Thyroid gland (tissue), 4 donors: ENCODE measurements around the gene PPFIA3.

Source experiments
- CTCF ChIP-seq, 6 experiments: fragments of 200-600 bp in 3 of 6; fragments of 450-650 bp in 3 of 6; sonication (generic) in 3 of 6; IDR thresholded peaks; one replicate each; pipeline ENCODE4 v1.5.1; 2016 to 2019; ENCODE audit warnings: antibody characterized with exemption in 6 of 6, mild to moderate bottlenecking in 2 of 6, inconsistent platforms in 1 of 6, moderate library complexity in 1 of 6
- POLR2A ChIP-seq, 2 donors: fragments of 450-650 bp; IDR thresholded peaks; one replicate each; pipeline ENCODE4 v1.6.1; 2017; ENCODE audit warnings: antibody characterized with exemption in 2 of 2, mild to moderate bottlenecking in 2 of 2, moderate library complexity in 1 of 2

DNA sequence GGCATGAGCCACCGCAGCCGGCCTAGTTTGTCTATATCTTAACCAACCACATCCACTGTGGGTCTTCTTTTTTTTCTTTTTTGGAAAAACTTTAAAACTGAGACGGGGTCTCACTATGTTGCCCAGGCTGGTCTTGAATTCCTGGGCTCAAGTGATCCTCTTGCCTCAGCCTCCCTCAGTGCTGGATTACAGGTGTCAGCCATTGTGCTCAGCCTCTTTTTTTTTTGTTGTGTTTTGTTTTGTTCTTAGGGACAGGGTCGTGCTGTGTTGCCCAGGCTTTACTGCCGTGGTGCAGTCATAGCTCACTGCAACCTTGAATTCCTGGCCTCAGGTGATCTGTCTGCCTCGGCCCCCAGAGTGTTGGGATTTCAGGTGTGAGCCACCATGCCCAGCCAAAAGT, 26.7 kb upstream of the PPFIA3 start:
- no peak for TF ChIP-seq CTCF (IDR thresholded peaks at IDR 0.05)
- TF ChIP-seq POLR2A (IDR thresholded peaks at IDR 0.05), result no peak
